HG02642 (cell line): Measurements from ENCODE around the gene SERF2.
"Not testable (repeated sequence)": the region's sequence is repeated elsewhere in the genome, so short reads cannot be mapped to it uniquely, and the experiment has no call there.

ENCODE experiments used
- ATAC-seq: cut with Tn5 transposase; IDR thresholded peaks from one replicate; pipeline ENCODE4 v1.9.1; 2021; ENCODE audit warnings: mild to moderate bottlenecking; ENCODE audit not compliant: unreplicated experiment, poor library complexity

The SERF2 gene

GRCh38 chr15:43792761-43793476 is 799 bp downstream of the SERF2 start:
- ATAC-seq: no peak

- ATAC-seq: no peak
These were observed 1.5 kb downstream of the SERF2 start for GRCh38 chr15:43793647-43794046.

GRCh38 chr15:43794269-43795037 is 2.3 kb downstream of the SERF2 start:
- no peak for ATAC-seq

- ATAC-seq: no peak
These were observed 3.1 kb downstream of the SERF2 start for GRCh38 chr15:43795197-43795596.

DNA sequence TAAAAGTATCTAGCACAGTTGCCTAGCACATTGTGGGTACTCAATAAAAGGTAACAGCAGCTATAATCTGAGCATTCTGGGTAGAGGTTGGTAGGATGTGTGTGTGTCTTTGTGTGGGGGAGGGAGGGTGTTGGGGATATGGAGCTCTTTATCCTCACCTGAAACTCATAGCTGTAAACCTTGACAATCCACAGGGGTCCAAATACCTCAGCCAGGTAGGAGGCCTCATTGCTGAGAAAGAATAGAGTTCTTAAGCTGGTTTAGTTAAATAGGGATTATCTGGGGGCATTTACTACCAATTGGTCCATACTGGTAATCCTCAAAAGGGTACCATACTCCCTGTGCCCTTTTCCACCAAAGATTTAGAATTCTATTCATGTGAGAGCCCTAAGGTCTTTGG is 3.9 kb downstream of the SERF2 start:
- no peak for ATAC-seq

DNA sequence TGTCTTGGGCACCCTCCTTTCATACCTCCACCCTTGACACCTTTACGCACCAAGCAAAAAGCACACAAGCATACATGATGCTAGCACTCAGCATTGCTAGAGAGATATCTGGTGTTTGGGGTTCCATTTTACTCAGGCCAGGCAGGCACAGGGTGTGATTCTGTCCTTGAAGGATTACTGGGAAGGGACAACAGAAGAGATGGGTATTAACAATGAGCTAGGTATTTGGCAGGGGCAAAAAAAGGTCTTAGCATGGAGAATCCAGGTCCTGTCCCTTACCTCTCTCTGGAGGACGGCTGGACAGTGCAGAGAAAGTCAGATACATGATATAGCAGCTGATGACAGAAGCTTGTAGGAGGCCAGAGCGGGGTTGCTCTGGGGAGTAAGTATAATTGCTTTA is 4.4 kb downstream of the SERF2 start:
- no peak for ATAC-seq

DNA sequence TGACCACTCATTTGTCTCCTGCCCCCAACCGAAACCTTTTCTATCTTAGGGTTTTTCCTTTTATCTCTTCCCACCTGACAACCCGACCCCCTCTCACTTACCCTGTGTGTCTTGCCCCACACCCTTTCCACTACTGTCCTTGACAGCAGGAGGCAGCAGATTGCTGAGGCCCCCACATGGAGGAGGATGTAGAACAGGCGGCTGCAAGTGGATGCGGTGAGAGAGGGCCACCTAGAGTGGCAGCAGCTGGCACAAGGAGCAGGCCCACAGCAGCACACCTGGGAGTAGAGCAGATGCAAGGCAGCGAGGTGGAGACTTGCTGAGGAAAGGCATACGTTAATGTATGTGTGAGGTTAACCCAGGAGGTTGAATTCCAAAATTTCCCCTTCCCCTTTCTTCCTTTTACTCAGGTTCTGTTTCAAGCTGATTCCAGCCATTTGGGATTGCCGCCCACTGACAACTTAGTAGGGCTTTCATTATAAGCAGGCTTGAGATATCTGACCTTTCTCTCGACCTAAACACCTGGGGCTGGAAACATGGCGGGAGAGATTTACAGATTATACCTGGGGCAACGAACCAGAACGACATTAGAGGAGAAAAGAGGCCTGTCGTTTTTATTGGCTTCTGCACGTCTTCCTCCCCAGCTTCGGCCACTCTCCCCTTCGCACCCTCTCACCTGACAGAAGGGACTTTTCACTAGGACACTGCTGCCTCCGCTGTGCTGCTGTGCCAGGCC is 7.3 kb downstream of the SERF2 start:
- ATAC-seq: no peak

- ATAC-seq: no peak
These were observed 7.8 kb downstream of the SERF2 start, which contains the start of gene SERINC4 for GRCh38 chr15:43799945-43800285. TSS of gene SERINC4 (minus strand) at chr15:43800220. CDS start at chr15:43799986, 234 bp downstream.

- peak; percentile 88 for ATAC-seq
These were observed 8.4 kb downstream of the SERF2 start, which contains the start of gene HYPK for GRCh38 chr15:43800286-43801141. TSS of gene HYPK (plus strand) at chr15:43800599. CDS start at chr15:43800623, 24 bp downstream.

- ATAC-seq: not testable (repeated sequence)
These were observed 10.6 kb downstream of the SERF2 start for GRCh38 chr15:43802676-43803075.

DNA sequence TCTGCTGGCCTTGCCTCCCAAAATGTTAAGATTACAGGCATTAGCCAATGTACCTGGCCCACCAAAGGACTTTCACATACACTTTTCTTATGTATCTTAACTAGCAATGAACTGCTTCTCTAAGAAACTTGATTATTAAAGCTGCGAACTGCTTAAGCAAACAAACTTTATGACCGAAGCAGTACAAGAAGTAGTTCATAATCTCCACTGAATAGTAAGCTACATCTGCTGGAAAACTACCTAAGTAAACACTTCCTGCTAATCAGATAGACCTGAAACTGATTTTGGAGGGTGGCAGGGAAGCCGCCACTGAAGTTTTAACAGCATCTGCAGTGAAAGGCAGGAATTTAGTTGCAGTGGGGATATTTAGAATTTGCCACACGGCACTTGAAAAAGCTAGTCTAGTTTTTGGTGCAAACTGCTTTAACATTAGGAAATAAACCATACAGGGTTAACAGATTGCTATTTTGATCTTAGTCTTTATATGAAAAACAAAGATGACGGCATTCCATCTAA is 16.4 kb downstream of the SERF2 start:
- ATAC-seq: no peak

DNA sequence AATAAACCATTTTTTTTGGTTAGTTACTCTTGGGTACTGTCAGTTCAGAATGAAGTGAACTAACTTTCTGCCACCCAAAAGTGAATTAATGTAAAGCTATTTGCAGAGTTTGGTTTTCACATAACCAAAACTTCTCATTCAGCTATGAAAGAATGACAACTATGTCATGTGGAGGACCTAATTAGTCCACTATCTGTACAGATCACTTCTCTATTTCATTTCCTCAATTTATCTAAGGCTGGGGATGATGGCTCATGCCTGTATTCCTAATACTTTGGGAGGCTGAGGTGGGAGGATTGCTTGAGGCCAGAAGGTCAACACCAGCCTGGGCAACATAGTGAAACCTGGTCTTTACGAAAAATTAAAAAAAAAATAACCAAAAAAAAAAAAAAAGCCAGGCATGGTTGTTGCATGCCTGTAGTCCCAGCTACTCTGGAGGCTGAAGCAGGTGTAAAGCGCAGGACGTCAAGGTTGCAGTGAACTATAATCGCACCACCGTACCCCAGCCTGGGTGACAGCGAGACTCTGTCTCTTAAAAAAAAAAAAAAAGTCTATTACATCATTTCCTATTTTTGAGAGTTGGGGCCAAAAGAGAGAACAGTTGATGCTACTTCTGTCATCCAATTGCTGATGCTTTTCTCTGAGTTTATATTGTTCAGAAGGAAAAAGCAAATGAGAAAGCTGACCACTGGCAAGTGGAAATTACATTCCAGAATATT is 17.0 kb downstream of the SERF2 start:
- peak; percentile 62 for ATAC-seq

DNA sequence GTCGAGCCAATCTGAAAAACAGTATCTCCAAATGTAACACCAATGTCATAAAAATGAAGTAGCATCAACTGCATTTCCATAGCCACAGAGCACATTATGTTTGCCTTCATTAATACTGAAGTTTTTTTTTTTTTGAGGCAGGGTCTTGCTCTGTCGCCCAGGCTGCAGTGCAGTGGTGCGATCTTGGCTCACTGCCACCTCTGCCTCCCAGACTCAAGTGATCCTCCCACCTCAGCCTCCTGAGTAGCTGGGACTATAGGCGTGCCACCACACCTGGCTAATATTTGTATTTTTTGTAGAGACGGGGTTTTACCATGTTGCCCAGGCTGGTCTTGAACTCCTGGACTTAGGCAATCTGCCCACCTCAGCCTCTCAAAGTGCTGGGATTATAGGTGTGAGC is 22.9 kb downstream of the SERF2 start:
- ATAC-seq: not testable (repeated sequence)

DNA sequence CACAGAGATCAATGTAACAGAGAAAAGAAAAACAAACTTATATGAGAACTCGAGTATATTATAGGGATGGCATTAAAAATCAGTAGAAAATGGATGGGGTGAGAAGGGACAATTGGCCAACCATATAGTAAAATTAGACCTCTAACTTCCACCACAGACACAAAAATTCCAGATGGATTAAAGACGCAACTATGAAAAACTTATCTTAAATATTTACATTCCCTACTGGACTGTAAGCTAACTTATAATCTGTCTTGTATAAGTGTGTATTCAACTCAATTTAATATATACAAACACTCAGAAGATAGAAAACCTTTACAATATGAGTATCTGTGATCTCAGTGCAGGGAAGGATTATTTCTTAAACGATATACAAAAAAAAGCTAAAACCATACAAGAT is 29.4 kb downstream of the SERF2 start:
- ATAC-seq: no peak

DNA sequence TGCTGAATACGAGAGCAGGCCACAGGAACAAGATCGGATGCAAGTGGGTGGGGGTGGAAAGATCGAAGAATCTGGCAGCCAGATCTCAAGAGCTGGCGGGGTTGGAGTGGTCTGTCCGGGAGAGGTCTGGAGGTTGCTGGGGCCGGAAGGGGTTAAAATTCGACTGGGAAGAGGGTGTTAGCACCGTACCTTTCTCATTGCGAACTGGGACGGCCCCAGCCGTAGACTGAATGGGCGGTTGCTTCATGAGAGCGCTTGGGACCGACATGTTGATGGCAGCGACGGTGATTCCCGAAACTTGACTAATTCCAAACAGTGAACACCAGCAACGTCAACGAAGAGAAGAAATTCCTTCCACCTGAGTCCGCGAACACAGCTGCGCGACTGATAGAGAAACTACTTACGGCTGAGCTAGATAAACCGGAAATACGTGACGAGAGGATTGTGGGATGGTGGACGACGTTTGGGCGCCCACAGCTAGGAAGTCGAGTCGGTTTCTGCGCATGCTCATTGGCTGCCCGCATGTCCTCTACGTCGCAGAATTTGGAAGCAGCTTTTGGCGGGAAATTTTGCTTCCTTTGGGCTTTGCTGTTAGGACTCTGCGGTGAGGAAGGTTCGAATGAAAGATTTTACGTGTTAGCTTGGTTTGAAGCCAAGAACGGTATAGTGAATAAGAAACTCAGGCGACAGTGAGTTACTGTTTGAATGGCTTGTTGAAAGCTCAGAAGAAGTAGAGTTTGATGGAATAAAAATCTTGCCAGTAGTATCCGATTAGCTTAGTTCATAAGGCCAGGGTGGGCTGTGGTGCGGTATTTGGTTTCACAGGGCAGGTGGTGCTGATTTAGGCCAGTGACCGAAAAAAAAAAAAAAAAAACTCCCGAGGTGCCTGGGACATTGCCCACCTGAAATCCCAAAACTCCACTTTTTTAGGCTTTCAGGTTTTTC is 32.5 kb downstream of the SERF2 start, which contains the start of gene MFAP1:
Gene MFAP1 (minus strand): TSS at position 389 of the 945 bp plus-strand sequence. CDS start 121 bp downstream, at position 268.
- ATAC-seq: peak; percentile 76

DNA sequence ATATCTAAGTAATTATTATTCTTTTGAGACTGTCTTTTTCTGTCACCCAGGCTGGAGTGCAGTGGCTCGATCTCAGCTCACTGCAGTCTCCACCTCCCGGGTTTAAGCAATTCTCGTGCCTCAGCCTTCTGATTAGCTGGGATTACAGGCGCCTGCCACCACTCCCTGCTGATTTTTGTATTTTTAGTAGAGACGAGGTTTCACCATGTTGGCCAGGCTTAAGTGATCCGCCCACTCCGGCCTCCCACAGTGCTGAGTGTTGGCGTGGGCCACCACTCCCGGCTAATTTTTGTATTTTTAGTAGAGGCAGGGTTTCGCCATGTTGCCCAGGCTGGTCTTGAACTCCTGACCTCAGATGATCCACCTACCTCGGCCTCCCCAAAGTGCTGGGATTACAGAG is 33.2 kb downstream of the SERF2 start:
- not testable (repeated sequence) for ATAC-seq

- ATAC-seq: no peak
These were observed 33.9 kb downstream of the SERF2 start for GRCh38 chr15:43826029-43826507.
